Prostate gland (tissue), 2 donors: ENCODE data around the gene FLT4.

Experiments used
- CTCF ChIP-seq, 4 experiments: fragments of 200-600 bp in 2 of 4; fragments of 450-650 bp in 2 of 4; sonication (generic) in 2 of 4; IDR thresholded peaks; 1 replicate in 3 of 4; 2 replicates in 1 of 4; pipeline ENCODE4 v1.5.1; 2016 to 2019; ENCODE audit warnings: antibody characterized with exemption in 4 of 4, mild to moderate bottlenecking in 2 of 4, moderate library complexity in 2 of 4
- POLR2A ChIP-seq: fragments of 450-650 bp; IDR thresholded peaks from one replicate; pipeline ENCODE4 v1.6.1; 2016; ENCODE audit warnings: antibody characterized with exemption, mild to moderate bottlenecking
- POLR2AphosphoS5 ChIP-seq: sonication (generic); formaldehyde crosslinking; IDR thresholded peaks from one replicate; pipeline ENCODE4 v1.6.1; 2017; ENCODE audit warnings: antibody characterized with exemption

- TF ChIP-seq CTCF (IDR thresholded peaks at IDR 0.05) (no peak), POLR2A (no peak), POLR2AphosphoS5 (no peak)
Observed at GRCh38 chr5:180699042-180699441, 49.6 kb upstream of the FLT4 start.
